SK-N-SH treated with all-trans-retinoic acid at 6 μM for 48 hours (cell line): ENCODE measurements around the gene FAF2.
"Not testable (repeated sequence)": the region's sequence is repeated elsewhere in the genome, so short reads cannot be mapped to it uniquely, and the experiment has no call there.

Source experiments
- ATAC-seq: fragments of 200-7000 bp; cut with Tn5 transposase; 3 replicates; pipeline ENCODE4 v1.9.1; 2020; ENCODE audit warnings: mild to moderate bottlenecking, moderate library complexity
- ARNTL ChIP-seq: fragments of 450-650 bp; formaldehyde crosslinking; IDR thresholded peaks from 2 replicates; pipeline ENCODE4 v1.5.0; 2020; ENCODE audit warnings: low read depth, mild to moderate bottlenecking, moderate library complexity, borderline replicate concordance
- CSDC2 ChIP-seq: fragments of 250-450 bp; sonication (Bioruptor Pico); IDR thresholded peaks from 2 replicates; pipeline ENCODE4 v1.5.0; 2020; ENCODE audit warnings: mild to moderate bottlenecking, moderate library complexity
- CSRNP3 ChIP-seq: fragments of 250-450 bp; sonication (Bioruptor Pico); IDR thresholded peaks from 2 replicates; pipeline ENCODE4 v1.5.1; 2021; ENCODE audit warnings: mild to moderate bottlenecking, moderate library complexity
- ESRRG ChIP-seq: fragments of 250-450 bp; sonication (Bioruptor Pico); IDR thresholded peaks from 2 replicates; pipeline ENCODE4 v1.6.1; 2021; ENCODE audit warnings: mild to moderate bottlenecking
- GLIS3 ChIP-seq: fragments of 250-450 bp; sonication (Bioruptor Pico); IDR thresholded peaks from 2 replicates; pipeline ENCODE4 v1.5.0; 2020; ENCODE audit warnings: mild to moderate bottlenecking, moderate library complexity
- ISL1 ChIP-seq: fragments of 250-450 bp; sonication (Bioruptor Pico); IDR thresholded peaks from 2 replicates; pipeline ENCODE4 v2.1.2; 2022; ENCODE audit warnings: mild to moderate bottlenecking, moderate library complexity
- OSR1 ChIP-seq: fragments of 250-450 bp; sonication (Bioruptor Pico); IDR thresholded peaks from 2 replicates; pipeline ENCODE4 v1.8.0; 2022; ENCODE audit warnings: moderate library complexity, mild to moderate bottlenecking, inconsistent platforms
- PATZ1 ChIP-seq: fragments of 250-450 bp; sonication (Bioruptor Pico); IDR thresholded peaks from 2 replicates; pipeline ENCODE4 v1.8.0; 2020; ENCODE audit warnings: mild to moderate bottlenecking, moderate library complexity, borderline replicate concordance
- POU6F1 ChIP-seq: fragments of 250-450 bp; sonication (Bioruptor Pico); IDR thresholded peaks from 2 replicates; pipeline ENCODE4 v1.8.0; 2021; ENCODE audit warnings: low read depth, mild to moderate bottlenecking, moderate library complexity, borderline replicate concordance
- PPARA ChIP-seq: fragments of 250-450 bp; sonication (Bioruptor Pico); IDR thresholded peaks from 2 replicates; pipeline ENCODE4 v1.5.0; 2020; ENCODE audit warnings: mild to moderate bottlenecking, borderline replicate concordance
- RARB ChIP-seq: fragments of 250-450 bp; sonication (Bioruptor Pico); IDR thresholded peaks from 2 replicates; pipeline ENCODE4 v1.8.0; 2021; ENCODE audit warnings: mild to moderate bottlenecking, moderate library complexity
- SNAI2 ChIP-seq: fragments of 250-450 bp; sonication (Bioruptor Pico); IDR thresholded peaks from 2 replicates; pipeline ENCODE4 v1.5.0; 2020; ENCODE audit warnings: mild to moderate bottlenecking, moderate library complexity
- TCF4 ChIP-seq: fragments of 250-450 bp; sonication (Bioruptor Pico); IDR thresholded peaks from 2 replicates; pipeline ENCODE4 v1.8.0; 2021; ENCODE audit warnings: mild to moderate bottlenecking, moderate library complexity, borderline replicate concordance
- TOX ChIP-seq: fragments of 250-450 bp; sonication (Bioruptor Pico); IDR thresholded peaks from 2 replicates; pipeline ENCODE4 v1.8.0; 2021; ENCODE audit warnings: mild to moderate bottlenecking, moderate library complexity, borderline replicate concordance
- ZC3H10 ChIP-seq: fragments of 250-450 bp; sonication (Bioruptor Pico); IDR thresholded peaks from 2 replicates; pipeline ENCODE4 v1.5.1; 2021; ENCODE audit warnings: mild to moderate bottlenecking, moderate library complexity
- ZFP3 ChIP-seq: fragments of 250-450 bp; sonication (Bioruptor Pico); IDR thresholded peaks from 2 replicates; pipeline ENCODE4 v1.5.0; 2020; ENCODE audit warnings: mild to moderate bottlenecking, moderate library complexity
- ZNF70 ChIP-seq: fragments of 450-650 bp; formaldehyde crosslinking; IDR thresholded peaks from 2 replicates; pipeline ENCODE4 v1.5.0; 2020; ENCODE audit warnings: mild to moderate bottlenecking, moderate library complexity
- ZNF8 ChIP-seq: fragments of 450-650 bp; formaldehyde crosslinking; IDR thresholded peaks from 2 replicates; pipeline ENCODE4 v1.5.0; 2020; ENCODE audit warnings: mild to moderate bottlenecking, moderate library complexity
- TF ChIP-seq, protein P1 (sequence below): fragments of 250-450 bp; sonication (Bioruptor Pico); IDR thresholded peaks from 2 replicates; pipeline ENCODE4 v1.5.0; 2020; ENCODE audit warnings: mild to moderate bottlenecking, moderate library complexity

The FAF2 gene

GRCh38 chr5:176548967-176549444 lies 100.8 kb downstream of the FAF2 start, which contains the start of gene CDHR2:
TSS of gene CDHR2 (plus strand) at chr5:176549342. CDS start at chr5:176565353, 16,011 bp downstream.
- no peak for ATAC-seq
- no peak for TF ChIP-seq TOX
- TF ChIP-seq PPARA (CRISPR knock-in tag) = no peak
- TF ChIP-seq CSRNP3 (CRISPR knock-in tag) = no peak
- no peak for TF ChIP-seq ZNF8 (CRISPR knock-in tag)

DNA sequence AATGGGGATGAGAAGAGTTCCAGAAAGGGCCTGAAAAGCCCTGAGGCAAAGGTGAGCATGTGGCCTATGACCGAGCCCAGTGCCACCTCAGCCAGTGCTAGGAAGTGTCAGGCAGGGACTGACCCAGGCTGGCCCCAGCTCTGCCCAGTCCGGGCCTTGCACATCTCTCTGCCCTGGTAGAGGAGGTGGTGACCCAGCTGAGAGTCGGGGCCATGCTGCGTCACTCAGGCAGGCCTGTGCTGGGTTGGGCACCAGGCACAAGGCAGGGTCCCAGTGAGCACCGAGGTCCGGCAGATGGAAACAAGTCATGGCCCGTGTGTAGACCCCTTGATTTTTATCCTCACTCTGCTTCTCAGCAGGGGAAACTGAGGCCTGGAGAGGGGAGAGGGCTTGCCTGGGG lies 101.7 kb downstream of the FAF2 start:
- no peak for ATAC-seq
- TF ChIP-seq CSDC2 (CRISPR knock-in tag) (no peak), RARB (no peak), TOX (no peak), GLIS3 (CRISPR knock-in tag) (no peak), OSR1 (no peak), ZNF70 (CRISPR knock-in tag) (no peak), CSRNP3 (CRISPR knock-in tag) (no peak)
- TF ChIP-seq, protein P1, sequence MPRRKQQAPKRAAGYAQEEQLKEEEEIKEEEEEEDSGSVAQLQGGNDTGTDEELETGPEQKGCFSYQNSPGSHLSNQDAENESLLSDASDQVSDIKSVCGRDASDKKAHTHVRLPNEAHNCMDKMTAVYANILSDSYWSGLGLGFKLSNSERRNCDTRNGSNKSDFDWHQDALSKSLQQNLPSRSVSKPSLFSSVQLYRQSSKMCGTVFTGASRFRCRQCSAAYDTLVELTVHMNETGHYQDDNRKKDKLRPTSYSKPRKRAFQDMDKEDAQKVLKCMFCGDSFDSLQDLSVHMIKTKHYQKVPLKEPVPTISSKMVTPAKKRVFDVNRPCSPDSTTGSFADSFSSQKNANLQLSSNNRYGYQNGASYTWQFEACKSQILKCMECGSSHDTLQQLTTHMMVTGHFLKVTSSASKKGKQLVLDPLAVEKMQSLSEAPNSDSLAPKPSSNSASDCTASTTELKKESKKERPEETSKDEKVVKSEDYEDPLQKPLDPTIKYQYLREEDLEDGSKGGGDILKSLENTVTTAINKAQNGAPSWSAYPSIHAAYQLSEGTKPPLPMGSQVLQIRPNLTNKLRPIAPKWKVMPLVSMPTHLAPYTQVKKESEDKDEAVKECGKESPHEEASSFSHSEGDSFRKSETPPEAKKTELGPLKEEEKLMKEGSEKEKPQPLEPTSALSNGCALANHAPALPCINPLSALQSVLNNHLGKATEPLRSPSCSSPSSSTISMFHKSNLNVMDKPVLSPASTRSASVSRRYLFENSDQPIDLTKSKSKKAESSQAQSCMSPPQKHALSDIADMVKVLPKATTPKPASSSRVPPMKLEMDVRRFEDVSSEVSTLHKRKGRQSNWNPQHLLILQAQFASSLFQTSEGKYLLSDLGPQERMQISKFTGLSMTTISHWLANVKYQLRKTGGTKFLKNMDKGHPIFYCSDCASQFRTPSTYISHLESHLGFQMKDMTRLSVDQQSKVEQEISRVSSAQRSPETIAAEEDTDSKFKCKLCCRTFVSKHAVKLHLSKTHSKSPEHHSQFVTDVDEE (CRISPR knock-in tag) = no peak

DNA sequence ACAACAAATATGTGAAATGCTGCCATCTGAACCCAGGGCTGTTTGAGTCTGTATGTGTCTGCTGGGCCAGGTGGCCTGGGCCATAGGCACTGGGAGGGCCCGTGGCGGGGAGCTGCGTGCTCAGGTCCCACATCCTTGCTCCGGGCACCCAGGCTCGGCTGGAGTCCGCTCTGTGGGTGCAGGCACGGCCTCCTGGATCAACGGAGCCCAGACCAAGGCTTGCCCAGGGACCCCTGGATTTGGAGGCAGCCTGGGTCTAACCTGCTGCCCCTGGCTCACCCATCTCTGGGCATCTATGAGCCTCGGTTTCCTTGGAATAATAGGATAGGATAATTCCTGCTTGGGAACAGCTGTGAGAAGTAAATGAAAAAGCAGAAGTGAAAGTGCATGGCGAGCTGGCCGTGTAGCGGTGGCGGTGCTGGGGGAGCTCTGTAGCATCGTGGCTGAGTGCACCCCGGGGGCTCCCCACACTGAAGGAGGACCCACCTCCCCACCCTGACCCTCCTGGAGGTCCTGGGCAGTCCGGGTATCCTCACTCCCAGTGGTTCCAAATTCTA lies 102.2 kb downstream of the FAF2 start:
- ATAC-seq = no peak
- TF ChIP-seq ARNTL (CRISPR knock-in tag) (no peak), CSDC2 (CRISPR knock-in tag) (no peak), ISL1 (CRISPR knock-in tag) (no peak), TOX (no peak), ZFP3 (no peak), PPARA (CRISPR knock-in tag) (no peak), PATZ1 (CRISPR knock-in tag) (no peak), ZNF8 (CRISPR knock-in tag) (no peak), ZC3H10 (CRISPR knock-in tag) (no peak), ESRRG (no peak), CSRNP3 (CRISPR knock-in tag) (no peak), SNAI2 (CRISPR knock-in tag) (no peak), TCF4 (CRISPR knock-in tag) (no peak), POU6F1 (CRISPR knock-in tag) (no peak)
- TF ChIP-seq, protein P1 (CRISPR knock-in tag) = no peak

GRCh38 chr5:176550937-176551336 lies 102.8 kb downstream of the FAF2 start:
- not testable (repeated sequence) for ATAC-seq
